HTERT RPE-1 (cell line): ENCODE measurements around the gene FA2H.

Source experiments
- in situ Hi-C: fragments of 300-500 bp; cut with MboI; formaldehyde crosslinking; loops from 4 replicates; pipeline ENCODE4 v1.14.3; 2020; ENCODE audit warnings: low sequenced_read_pairs

Gene FA2H

GRCh38 chr16:74745109-74745615 lies 29.5 kb downstream of the FA2H start:
- in situ Hi-C loops = no loop called here

GRCh38 chr16:74744566-74744965 lies 30.1 kb downstream of the FA2H start:
- in situ Hi-C loops = no loop called here

- in situ Hi-C loops = no loop called here
Observed at GRCh38 chr16:74743668-74744299, 30.8 kb downstream of the FA2H start.

- in situ Hi-C loops = no loop called here
Observed at GRCh38 chr16:74743045-74743667, 31.5 kb downstream of the FA2H start.

- in situ Hi-C loops = no loop called here
Observed at GRCh38 chr16:74742051-74742481, 32.6 kb downstream of the FA2H start.

GRCh38 chr16:74740795-74741304 lies 33.8 kb downstream of the FA2H start:
- in situ Hi-C loops = no loop called here

- in situ Hi-C loops = no loop called here
Observed at GRCh38 chr16:74739275-74739674, 35.3 kb downstream of the FA2H start.

GRCh38 chr16:74738816-74739215 lies 35.8 kb downstream of the FA2H start:
- in situ Hi-C loops = no loop called here

- in situ Hi-C loops = no loop called here
Observed at GRCh38 chr16:74738113-74738541, 36.5 kb downstream of the FA2H start.

- in situ Hi-C loops = no loop called here
Observed at GRCh38 chr16:74737521-74737920, 37.1 kb downstream of the FA2H start.

GRCh38 chr16:74736531-74737157 lies 38.0 kb downstream of the FA2H start:
- in situ Hi-C loops = no loop called here

GRCh38 chr16:74735554-74735953 lies 39.1 kb downstream of the FA2H start:
- in situ Hi-C loops = no loop called here

- in situ Hi-C loops = no loop called here
Observed at GRCh38 chr16:74735162-74735452, 39.5 kb downstream of the FA2H start.

GRCh38 chr16:74734361-74735161 lies 40.1 kb downstream of the FA2H start:
- in situ Hi-C loops = no loop called here

GRCh38 chr16:74732707-74733350 lies 41.8 kb downstream of the FA2H start:
- in situ Hi-C loops = no loop called here

GRCh38 chr16:74731853-74732477 lies 42.7 kb downstream of the FA2H start:
- in situ Hi-C loops = no loop called here

- in situ Hi-C loops = no loop called here
Observed at GRCh38 chr16:74729783-74730683, 44.6 kb downstream of the FA2H start.

GRCh38 chr16:74727903-74728302 lies 46.7 kb downstream of the FA2H start:
- in situ Hi-C loops = no loop called here

GRCh38 chr16:74726716-74727115 lies 47.9 kb downstream of the FA2H start:
- in situ Hi-C loops = no loop called here
